Osteocyte (in vitro differentiated cells): ENCODE measurements around the gene PTPRN2. TPM values are rescaled to one million over a fixed set of nuclear protein-coding genes. Genes with fewer than 3 reads are reported as not detected.

Experiments
- DNase-seq: peaks from one replicate; pipeline ENCODE4 v3.0.0; 2021; ENCODE audit warnings: mixed read lengths; ENCODE audit not compliant: unreplicated experiment; ENCODE audit errors: extremely low spot score
- H3K27ac Mint-ChIP-seq: one replicate; pipeline ENCODE4 v1.8.0; 2021; ENCODE audit warnings: mild to moderate bottlenecking, mixed read lengths; ENCODE audit not compliant: unreplicated experiment
- H3K27me3 Mint-ChIP-seq: one replicate; pipeline ENCODE4 v1.8.0; 2021; ENCODE audit warnings: mixed read lengths; ENCODE audit not compliant: unreplicated experiment
- H3K36me3 Mint-ChIP-seq: one replicate; pipeline ENCODE4 v1.8.0; 2021; ENCODE audit warnings: mixed read lengths; ENCODE audit not compliant: unreplicated experiment
- H3K4me1 Mint-ChIP-seq: one replicate; pipeline ENCODE4 v1.8.0; 2021; ENCODE audit warnings: mixed read lengths; ENCODE audit not compliant: unreplicated experiment
- H3K4me3 Mint-ChIP-seq: one replicate; pipeline ENCODE4 v1.8.0; 2021; ENCODE audit warnings: mild to moderate bottlenecking, moderate library complexity, mixed read lengths; ENCODE audit not compliant: unreplicated experiment
- H3K9me3 Mint-ChIP-seq: one replicate; pipeline ENCODE4 v1.8.0; 2021; ENCODE audit warnings: mixed read lengths; ENCODE audit not compliant: unreplicated experiment
- CTCF ChIP-seq: fragments of 200-600 bp; sonication (generic); IDR thresholded peaks from 2 replicates; pipeline ENCODE4 v1.5.0; 2021; ENCODE audit warnings: antibody characterized with exemption, mild to moderate bottlenecking, moderate library complexity
- total RNA-seq: library from RNA; stranded (reverse); gene quantifications from 2 replicates; pipeline ENCODE4 v1.2.1, GENCODE V29; 2021

PTPRN2 gene
- total RNA-seq, 1 donor from 2014 or later: 0.59 TPM

DNA sequence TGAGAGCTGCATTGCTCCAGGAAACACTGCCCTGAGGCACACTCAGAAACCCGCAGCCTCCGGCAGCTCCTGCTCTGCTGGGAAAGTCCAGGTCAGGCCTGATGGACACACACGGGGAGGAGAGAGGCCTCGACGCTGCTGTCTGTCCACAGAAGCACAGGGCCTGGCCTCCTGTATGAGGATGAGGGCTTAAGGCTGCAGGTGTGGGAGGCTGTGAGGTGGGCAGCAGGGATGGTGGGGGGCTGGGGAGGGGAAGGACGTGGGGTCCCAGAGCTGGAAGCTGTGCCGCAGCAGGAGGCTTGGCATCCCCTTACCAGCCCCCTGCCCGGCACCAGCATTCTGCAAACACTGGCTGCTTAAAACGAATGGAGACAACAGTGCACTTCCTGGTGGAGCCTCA, 1064.7 kb downstream of the PTPRN2 start:
- TF ChIP-seq CTCF: no peak
- Mint-ChIP-seq H3K27ac (no peak overlapping the region), H3K36me3 (no peaks in the 10 kb centered on the region), H3K27me3 (no peaks in the 10 kb centered on the region), H3K4me1 (no peaks in the 10 kb centered on the region), H3K9me3 (no peaks in the 10 kb centered on the region), H3K4me3 (no peak overlapping the region)
- peak; percentile 63 for DNase-seq

DNA sequence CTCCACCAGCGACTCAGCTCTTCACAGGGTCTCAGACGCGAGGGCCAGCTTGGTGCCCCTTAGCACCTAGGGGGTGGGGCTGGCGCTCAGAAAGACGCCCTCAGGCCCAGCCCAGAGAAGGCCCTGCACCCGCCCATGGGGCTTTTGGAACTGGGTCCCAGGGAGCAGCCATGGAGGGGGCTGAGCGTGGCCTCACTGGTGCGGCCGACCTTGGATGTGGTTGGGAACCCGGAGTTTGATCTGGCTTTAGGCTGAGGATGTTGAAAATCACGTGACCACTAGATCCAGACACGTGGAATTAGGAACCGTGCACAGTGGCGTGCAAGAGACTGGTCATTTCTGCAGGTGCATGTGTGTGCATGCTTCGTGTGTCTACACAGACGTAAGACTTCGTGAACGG, 1065.4 kb downstream of the PTPRN2 start:
- TF ChIP-seq CTCF: no peak
- Mint-ChIP-seq H3K9me3 (no peaks in the 10 kb centered on the region), H3K27me3 (no peaks in the 10 kb centered on the region), H3K4me3 (no peak overlapping the region), H3K27ac (no peak overlapping the region), H3K4me1 (no peaks in the 10 kb centered on the region), H3K36me3 (no peaks in the 10 kb centered on the region)
- no peak for DNase-seq

DNA sequence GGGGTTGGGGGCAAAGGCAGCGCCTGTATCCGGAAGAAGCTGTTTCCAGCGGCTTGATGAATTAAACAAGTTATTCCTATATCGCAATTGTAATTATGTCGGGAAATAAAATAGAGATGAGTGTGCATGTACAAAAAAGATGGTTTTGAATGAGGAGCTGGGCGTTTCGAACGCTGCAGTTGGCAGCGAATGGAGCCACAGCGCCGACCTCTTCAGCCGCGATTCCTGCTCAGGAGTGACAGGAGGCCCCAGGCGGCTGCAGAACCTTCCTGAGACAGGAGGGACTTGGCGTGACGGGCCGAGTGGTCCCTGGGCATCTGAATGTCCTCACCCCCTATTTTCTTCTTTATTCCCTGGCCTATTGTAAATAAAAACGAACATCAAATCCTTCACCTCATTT, 1065.9 kb downstream of the PTPRN2 start:
- Mint-ChIP-seq H3K27me3 (no peaks in the 10 kb centered on the region), H3K36me3 (no peaks in the 10 kb centered on the region), H3K4me3 (no peak overlapping the region), H3K4me1 (no peaks in the 10 kb centered on the region), H3K27ac (no peak overlapping the region), H3K9me3 (no peaks in the 10 kb centered on the region)
- TF ChIP-seq CTCF: no peak
- DNase-seq: peak; percentile 73

DNA sequence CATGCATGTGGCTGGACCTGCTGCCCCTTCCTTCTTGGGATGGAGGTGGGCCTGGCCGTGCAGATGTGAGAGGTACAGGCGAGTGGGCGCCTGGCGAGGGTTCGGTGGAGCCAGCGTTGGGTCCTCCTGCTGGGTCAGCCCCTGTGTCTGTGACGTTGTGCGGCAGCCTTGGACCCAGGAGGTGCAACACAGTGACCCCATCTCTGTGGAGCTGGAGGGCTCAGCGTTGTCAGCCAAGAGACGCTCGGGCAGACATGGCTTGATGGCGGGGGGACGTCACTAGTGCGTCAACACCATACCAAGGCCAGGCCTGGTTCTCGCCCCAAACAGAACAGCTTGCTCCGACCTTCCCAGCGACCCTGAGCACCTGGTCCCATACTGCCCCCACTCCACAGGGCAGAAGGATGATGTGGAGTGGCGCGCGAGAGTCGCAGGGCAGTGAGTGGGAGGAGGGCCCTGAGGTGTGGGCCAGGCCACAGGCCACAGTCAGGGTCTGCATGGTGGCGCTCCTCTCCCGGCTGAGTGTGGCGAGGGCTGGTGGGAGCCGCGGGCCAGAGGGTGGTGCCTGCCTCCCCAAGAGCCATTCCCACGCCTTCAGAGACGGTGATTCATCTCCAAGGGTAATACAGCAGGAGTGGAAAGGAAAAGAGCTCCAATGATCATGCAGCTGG, 1066.4 kb downstream of the PTPRN2 start:
- TF ChIP-seq CTCF: no peak
- DNase-seq: peak; percentile 80
- H3K27me3 Mint-ChIP-seq: no peaks in the 10 kb centered on the region
- no peaks in the 10 kb centered on the region for H3K4me1 Mint-ChIP-seq
- no peaks in the 10 kb centered on the region for H3K9me3 Mint-ChIP-seq
- H3K4me3 Mint-ChIP-seq: no peak overlapping the region
- H3K27ac Mint-ChIP-seq: no peak overlapping the region
- H3K36me3 Mint-ChIP-seq: no peaks in the 10 kb centered on the region

- Mint-ChIP-seq H3K4me3 (no peak overlapping the region), H3K36me3 (no peaks in the 10 kb centered on the region), H3K27me3 (no peaks in the 10 kb centered on the region), H3K27ac (no peak overlapping the region), H3K4me1 (no peaks in the 10 kb centered on the region), H3K9me3 (no peaks in the 10 kb centered on the region)
- no peak for TF ChIP-seq CTCF
- DNase-seq: no peak
Observed at GRCh38 chr7:157520249-157520648, 1067.4 kb downstream of the PTPRN2 start.
